Suprapubic skin (tissue), 4 donors: Measurements from ENCODE around the gene SLC22A25.

Experiments used
- EP300 ChIP-seq: sonication (generic); formaldehyde crosslinking; IDR thresholded peaks from one replicate; pipeline ENCODE4 v1.6.1; 2017; ENCODE audit warnings: antibody characterized with exemption
- POLR2AphosphoS5 ChIP-seq, 3 donors: sonication (generic); formaldehyde crosslinking; IDR thresholded peaks; one replicate each; pipeline ENCODE4 v1.6.1; 2017; ENCODE audit warnings: antibody characterized with exemption in 3 of 3
- TF ChIP-seq, protein P1 (sequence below), 2 donors: fragments of 200-600 bp in 1 of 2; fragments of 450-650 bp in 1 of 2; sonication (generic) in 1 of 2; IDR thresholded peaks; one replicate each; pipeline ENCODE4 v1.5.1; 2016 to 2019; ENCODE audit warnings: antibody characterized with exemption in 2 of 2, mild to moderate bottlenecking in 1 of 2, moderate library complexity in 1 of 2

DNA sequence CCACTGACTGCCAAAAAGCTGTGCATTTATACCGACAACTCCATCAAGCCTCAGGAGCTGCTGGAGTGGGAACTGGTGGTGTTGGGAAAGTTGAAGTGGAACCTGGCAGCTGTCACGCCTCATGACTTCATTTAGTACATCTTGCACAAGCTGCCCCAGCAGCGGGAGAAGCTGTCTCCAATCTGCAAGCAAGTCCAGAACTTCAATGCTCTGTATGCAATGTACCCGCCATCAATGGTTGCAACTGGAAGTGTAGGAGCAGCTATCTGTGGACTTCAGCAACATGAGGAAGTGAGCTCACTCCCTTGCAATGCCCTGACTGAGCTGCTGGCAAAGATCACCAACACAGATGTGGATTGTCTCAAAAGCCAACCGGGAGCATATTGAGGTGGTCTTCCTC, at the start of gene SLC22A25:
- TF ChIP-seq, protein P1, sequence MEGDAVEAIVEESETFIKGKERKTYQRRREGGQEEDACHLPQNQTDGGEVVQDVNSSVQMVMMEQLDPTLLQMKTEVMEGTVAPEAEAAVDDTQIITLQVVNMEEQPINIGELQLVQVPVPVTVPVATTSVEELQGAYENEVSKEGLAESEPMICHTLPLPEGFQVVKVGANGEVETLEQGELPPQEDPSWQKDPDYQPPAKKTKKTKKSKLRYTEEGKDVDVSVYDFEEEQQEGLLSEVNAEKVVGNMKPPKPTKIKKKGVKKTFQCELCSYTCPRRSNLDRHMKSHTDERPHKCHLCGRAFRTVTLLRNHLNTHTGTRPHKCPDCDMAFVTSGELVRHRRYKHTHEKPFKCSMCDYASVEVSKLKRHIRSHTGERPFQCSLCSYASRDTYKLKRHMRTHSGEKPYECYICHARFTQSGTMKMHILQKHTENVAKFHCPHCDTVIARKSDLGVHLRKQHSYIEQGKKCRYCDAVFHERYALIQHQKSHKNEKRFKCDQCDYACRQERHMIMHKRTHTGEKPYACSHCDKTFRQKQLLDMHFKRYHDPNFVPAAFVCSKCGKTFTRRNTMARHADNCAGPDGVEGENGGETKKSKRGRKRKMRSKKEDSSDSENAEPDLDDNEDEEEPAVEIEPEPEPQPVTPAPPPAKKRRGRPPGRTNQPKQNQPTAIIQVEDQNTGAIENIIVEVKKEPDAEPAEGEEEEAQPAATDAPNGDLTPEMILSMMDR (IDR thresholded peaks at IDR 0.05) = no peak
- TF ChIP-seq POLR2AphosphoS5 (IDR thresholded peaks at IDR 0.05) = no peak
- no peak for TF ChIP-seq EP300
